Rectal smooth muscle tissue (tissue), 1 donor: ENCODE data around the gene OTUD6A.

Experiments
- H3K27ac ChIP-seq: one replicate; pipeline ENCODE4 v1.7.0; 2013; ENCODE audit warnings: low read depth, low read length, inconsistent platforms
- H3K27me3 ChIP-seq: one replicate; pipeline ENCODE4 v1.7.0; 2013; ENCODE audit warnings: low read length; ENCODE audit not compliant: control insufficient read depth, insufficient read depth
- H3K36me3 ChIP-seq: one replicate; pipeline ENCODE4 v1.7.0; 2013; ENCODE audit warnings: low read length; ENCODE audit not compliant: control insufficient read depth, insufficient read depth
- H3K4me1 ChIP-seq: one replicate; pipeline ENCODE4 v1.7.0; 2013; ENCODE audit warnings: low read length; ENCODE audit not compliant: control insufficient read depth, insufficient read depth
- H3K4me3 ChIP-seq: one replicate; pipeline ENCODE4 v1.7.0; 2013; ENCODE audit warnings: low read length
- H3K9ac ChIP-seq: one replicate; pipeline ENCODE4 v1.7.0; 2013; ENCODE audit warnings: low read length

Gene OTUD6A, protein sequence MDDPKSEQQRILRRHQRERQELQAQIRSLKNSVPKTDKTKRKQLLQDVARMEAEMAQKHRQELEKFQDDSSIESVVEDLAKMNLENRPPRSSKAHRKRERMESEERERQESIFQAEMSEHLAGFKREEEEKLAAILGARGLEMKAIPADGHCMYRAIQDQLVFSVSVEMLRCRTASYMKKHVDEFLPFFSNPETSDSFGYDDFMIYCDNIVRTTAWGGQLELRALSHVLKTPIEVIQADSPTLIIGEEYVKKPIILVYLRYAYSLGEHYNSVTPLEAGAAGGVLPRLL

DNA sequence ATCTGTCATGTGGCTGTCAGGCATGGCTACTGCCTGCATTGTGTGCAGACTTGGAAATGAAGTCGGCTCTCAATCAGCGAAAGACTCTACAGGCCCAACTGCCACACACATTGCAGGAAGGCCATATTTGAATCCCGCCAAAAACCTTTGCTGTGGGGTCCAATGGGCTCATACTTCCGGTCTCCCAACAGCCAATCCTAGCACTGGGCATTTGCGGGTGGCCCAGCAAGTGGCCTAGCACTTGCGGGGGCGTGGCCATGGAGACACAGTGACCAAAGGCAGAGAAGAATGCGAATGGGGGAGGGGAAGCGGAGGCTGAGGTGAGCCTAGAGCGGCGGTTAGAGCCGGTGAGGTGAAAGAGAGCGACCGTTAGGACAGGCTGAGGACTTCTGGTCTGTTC lies at the start of gene OTUD6A:
OTUD6A (plus strand) TSS at position 382 of the 400 bp plus-strand sequence. CDS start 68 bp downstream, outside the sequence.
- Histone ChIP-seq H3K27ac (no peak within 1 kb of the TSS), H3K4me1 (no peaks in the 10 kb centered on the region), H3K27me3 (peaks cover 6% of the 10 kb centered on the region), H3K36me3 (no peaks in the 10 kb centered on the region), H3K9ac (no peak within 1 kb of the TSS), H3K4me3 (no peak within 1 kb of the TSS)

DNA sequence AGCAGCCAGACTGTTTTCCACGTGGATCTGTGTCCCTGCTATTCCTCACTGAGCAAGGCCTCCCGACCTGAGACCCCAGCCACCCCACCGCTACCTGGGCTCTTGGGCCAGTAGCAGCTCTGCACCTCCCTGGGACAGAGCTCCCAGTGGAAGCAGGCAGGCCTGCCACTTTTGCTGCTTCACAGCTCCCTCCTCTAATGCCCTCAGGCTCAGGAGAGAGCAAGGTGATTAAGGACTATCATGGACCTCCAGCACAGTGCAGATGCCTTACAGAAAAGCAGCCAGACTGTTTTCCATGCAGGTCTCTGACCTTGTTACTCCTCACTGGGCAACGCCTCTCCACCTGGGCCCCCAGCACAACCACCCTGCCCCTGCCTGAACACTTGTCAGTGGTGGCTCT lies 49.5 kb upstream of the OTUD6A start:
- Histone ChIP-seq H3K9ac (no peak overlapping the region), H3K27me3 (peaks cover 2% of the 10 kb centered on the region), H3K36me3 (no peaks in the 10 kb centered on the region), H3K4me3 (no peak overlapping the region), H3K4me1 (no peaks in the 10 kb centered on the region), H3K27ac (no peak overlapping the region)

DNA sequence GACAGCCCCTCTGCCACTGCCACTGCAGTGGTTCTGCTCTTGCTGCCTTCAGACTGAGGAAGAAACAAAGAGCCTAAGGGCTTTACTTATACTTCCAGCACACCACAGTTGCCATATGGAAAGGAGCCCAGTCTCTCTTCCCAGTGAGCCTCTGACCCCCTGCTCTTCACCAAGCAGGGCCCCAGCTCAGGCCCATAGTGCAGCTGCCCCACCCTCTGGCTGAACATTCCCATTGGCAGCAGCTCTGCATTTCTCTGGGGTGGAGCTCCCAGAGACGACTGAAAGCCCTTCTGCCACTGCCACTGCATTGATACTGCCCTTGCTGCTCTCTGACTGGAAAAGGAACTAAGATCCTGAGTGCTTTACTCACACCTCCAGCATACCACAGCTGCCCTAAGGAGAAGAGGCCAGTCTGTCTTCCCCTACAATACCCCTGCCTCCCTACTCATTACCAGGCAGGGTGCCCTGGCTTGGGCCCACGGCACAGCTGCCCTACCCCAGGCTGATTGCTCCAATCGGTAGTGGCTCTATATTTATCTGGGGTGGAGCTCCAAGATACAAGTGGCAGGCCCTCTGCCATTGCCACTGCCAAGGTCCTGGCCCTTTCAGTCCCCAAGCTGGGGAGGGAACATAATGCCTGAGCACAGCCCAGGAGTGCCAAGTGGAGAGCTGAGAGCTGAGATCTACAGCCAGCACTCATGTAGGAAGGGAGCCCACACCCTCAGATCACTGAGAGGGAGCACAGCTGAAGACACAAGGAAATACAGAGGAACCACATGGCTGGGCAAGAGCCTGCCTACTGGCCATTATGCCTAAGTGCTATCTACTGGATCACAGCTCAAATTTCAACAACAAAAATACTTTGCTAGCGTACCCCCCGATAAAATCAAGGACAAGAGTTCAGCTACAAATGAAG lies 48.5 kb upstream of the OTUD6A start:
- Histone ChIP-seq H3K4me3 (no peak overlapping the region), H3K36me3 (no peaks in the 10 kb centered on the region), H3K27ac (no peak overlapping the region), H3K27me3 (peaks cover 2% of the 10 kb centered on the region), H3K9ac (no peak overlapping the region), H3K4me1 (no peaks in the 10 kb centered on the region)

DNA sequence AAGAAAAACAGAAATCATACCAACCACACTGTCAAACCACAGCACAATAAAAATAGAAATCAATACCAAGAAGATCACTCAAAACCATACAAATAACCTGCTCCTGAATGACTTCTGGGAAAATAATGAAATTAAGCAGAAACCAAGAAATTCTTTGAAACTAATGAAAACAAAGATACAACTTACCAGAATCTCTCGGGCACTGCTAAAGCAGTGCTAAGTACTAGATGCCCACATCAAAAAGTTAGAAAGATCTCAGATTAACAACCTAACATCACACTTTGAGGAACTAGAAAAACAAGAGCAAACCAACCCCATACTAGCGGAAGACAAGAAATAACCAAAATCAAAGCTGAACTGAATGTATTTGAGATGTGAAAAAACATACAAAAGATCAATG lies 45.7 kb upstream of the OTUD6A start:
- no peak overlapping the region for H3K27ac ChIP-seq
- no peak overlapping the region for H3K9ac ChIP-seq
- H3K36me3 ChIP-seq: no peaks in the 10 kb centered on the region
- H3K27me3 ChIP-seq: peaks cover 2% of the 10 kb centered on the region
- H3K4me1 ChIP-seq: no peaks in the 10 kb centered on the region
- no peak overlapping the region for H3K4me3 ChIP-seq

DNA sequence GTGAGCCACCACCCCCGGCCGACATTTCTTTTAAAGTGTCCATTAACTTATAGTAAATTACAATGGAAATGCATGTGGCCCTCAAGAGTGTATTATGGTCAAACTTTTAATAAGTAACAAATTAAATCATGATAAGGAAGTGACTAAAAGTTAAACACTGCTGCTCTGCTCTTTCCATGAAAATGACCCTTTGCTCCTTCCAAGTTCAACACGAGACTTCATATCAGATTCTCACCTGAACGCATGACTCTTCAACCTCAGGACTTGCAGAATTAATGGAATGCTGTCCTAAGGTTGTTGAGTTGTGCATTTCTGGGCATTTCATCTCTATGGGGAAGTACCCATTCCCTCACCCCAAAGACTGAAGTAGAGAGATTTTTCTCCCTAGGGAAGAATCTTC lies 39.6 kb upstream of the OTUD6A start:
- Histone ChIP-seq H3K9ac (no peak overlapping the region), H3K27ac (no peak overlapping the region), H3K4me3 (no peak overlapping the region), H3K27me3 (no peaks in the 10 kb centered on the region), H3K4me1 (no peaks in the 10 kb centered on the region), H3K36me3 (no peaks in the 10 kb centered on the region)

DNA sequence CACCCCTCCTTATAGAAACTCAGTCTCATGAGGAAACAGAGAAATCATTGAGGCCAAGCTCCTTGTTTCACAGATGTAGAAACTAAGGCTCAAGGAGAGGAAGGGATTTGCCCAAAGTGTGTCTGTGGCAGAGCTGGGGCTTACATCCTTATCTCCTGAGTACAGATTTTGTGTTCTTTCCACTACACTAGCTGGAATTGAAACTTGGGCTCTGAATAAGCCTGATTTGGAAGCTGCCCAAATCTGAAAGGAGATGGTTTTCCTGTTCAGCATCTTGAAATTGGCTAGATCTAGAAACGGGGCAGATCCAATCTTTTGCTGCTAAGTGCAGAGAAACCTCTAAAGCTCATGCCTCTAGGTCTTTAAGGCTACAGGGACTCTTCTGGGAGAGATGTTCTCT lies 36.8 kb upstream of the OTUD6A start:
- Histone ChIP-seq H3K27me3 (no peaks in the 10 kb centered on the region), H3K4me3 (no peak overlapping the region), H3K4me1 (no peaks in the 10 kb centered on the region), H3K36me3 (no peaks in the 10 kb centered on the region), H3K27ac (no peak overlapping the region), H3K9ac (no peak overlapping the region)

DNA sequence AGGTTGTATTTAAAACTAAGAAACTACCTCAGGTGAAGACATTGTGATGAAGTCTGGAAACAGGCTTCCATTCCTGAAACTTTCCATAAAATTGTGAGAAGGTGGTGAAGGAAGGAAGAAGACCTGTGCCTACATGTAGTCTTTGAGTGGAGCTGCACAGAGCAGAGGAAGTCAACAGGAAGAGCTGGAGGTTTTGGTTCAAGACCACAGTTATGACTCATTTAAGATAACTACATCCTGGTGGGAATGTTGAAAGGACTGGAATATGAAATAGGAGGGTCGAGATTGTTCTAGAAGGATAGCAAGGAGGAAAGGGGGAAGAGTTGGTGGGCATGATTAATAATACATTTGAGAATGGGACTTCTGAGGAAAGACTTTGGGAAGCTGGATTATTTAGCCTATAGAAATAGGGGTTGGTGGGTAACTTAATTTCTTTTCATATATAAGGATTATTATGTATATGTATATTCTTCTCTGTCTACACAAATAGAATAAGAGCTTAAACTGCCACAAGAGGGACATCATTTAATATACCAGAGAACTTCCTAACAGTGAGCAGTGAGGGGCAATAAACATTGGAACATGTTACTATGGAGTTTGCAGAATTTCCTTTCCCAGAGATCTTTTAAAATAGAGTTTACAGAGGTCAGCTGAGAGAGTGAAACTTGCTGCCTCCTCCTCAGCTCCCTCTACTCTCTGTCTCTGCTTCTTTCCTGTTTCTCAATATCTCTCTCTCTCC lies 36.0 kb upstream of the OTUD6A start:
- H3K27ac ChIP-seq: no peak overlapping the region
- H3K4me1 ChIP-seq: no peaks in the 10 kb centered on the region
- no peak overlapping the region for H3K4me3 ChIP-seq

DNA sequence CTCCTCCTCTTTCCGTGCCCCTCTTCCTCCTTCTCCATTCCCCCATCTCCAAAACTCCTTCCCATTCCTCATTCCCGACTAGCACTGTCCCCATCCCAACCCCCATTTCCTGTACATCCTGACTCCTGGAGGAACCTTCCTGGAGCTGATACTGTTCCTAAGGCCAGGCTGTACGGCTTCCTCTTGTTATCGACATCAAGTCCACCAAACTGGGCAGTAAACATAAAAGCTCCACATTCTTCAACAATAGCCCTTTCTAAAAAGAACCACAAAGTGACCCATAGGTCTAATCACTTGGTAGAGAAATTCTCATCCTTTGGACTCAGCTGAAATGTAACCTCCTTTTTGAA lies 35.4 kb upstream of the OTUD6A start:
- no peaks in the 10 kb centered on the region for H3K36me3 ChIP-seq
- no peaks in the 10 kb centered on the region for H3K27me3 ChIP-seq
- no peak overlapping the region for H3K27ac ChIP-seq
- H3K4me3 ChIP-seq: no peak overlapping the region
- no peaks in the 10 kb centered on the region for H3K4me1 ChIP-seq
- no peak overlapping the region for H3K9ac ChIP-seq

More for the DNA sequence above, 36.0 kb upstream of the OTUD6A start:
- no peaks in the 10 kb centered on the region for H3K36me3 ChIP-seq
- no peak overlapping the region for H3K9ac ChIP-seq
- H3K27me3 ChIP-seq: no peaks in the 10 kb centered on the region

DNA sequence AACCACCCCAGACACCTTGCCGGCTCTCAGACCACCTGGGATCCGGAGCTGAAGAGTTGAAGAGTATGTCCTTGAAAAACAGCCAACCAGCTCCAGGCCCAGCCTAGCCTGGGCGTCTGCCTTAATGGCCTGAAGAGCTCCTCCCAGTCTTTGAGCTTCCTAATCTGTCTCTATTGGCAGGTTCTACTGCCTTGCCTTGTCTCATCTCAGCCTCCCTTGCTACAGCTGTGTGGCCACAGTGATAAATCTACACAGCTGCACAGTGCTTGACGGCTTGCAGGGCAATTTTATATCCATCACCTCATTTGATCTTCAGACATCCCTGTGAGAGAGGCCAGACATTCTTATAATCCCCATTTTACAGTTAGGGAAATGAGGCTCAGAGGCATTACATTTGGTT lies 32.4 kb upstream of the OTUD6A start:
- H3K4me3 ChIP-seq: no peak overlapping the region
- no peaks in the 10 kb centered on the region for H3K27me3 ChIP-seq
- no peak overlapping the region for H3K9ac ChIP-seq
- H3K36me3 ChIP-seq: no peaks in the 10 kb centered on the region
- no peak overlapping the region for H3K27ac ChIP-seq
- no peaks in the 10 kb centered on the region for H3K4me1 ChIP-seq

DNA sequence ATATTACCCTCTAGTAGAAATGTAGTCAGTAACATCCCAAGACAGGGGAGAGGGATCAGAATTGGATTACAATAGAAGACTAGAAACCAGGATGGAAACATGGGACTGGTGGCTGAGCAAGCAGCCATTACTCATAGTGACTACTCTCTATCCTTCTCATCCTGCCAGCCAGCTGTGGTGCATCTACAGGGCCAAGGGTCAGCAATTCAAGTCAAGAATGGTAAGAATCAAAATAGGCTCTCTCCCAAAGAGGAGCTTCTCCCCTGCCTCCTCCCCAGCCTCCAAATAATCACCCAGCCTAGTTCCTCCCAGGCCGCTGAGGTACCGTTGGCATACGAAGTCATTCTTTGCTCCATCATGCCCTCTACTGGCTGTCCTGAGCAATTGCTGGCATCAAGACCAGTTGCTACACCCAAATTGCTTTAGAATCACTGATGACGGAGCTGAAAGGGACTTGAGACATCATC lies 31.9 kb upstream of the OTUD6A start:
- Histone ChIP-seq H3K4me3 (no peak overlapping the region), H3K27me3 (no peaks in the 10 kb centered on the region), H3K4me1 (no peaks in the 10 kb centered on the region)

DNA sequence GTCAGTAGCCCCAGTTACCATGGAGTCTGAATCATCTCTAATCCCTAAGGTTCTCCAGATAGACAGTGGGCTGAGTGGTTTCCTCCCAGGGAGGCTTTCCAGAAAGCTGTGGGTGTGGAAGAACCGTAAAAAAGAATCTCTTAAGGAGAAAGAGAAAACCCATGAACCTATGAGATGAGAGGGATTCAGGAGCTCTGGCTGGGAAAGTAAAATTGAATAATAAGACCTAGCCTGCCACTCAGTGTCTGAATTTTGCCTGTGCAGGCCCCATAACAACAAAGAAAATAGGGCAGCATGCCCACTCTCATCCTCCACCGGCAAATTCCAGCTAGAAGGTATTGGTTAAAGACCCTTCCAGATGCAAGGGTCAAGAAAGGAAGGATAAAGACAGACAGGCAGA lies 29.5 kb upstream of the OTUD6A start:
- Histone ChIP-seq H3K9ac (no peak overlapping the region), H3K4me1 (no peaks in the 10 kb centered on the region), H3K27me3 (no peaks in the 10 kb centered on the region), H3K4me3 (no peak overlapping the region), H3K36me3 (no peaks in the 10 kb centered on the region), H3K27ac (no peak overlapping the region)

More for the DNA sequence above, 31.9 kb upstream of the OTUD6A start:
- Histone ChIP-seq H3K27ac (no peak overlapping the region), H3K36me3 (no peaks in the 10 kb centered on the region), H3K9ac (no peak overlapping the region)

DNA sequence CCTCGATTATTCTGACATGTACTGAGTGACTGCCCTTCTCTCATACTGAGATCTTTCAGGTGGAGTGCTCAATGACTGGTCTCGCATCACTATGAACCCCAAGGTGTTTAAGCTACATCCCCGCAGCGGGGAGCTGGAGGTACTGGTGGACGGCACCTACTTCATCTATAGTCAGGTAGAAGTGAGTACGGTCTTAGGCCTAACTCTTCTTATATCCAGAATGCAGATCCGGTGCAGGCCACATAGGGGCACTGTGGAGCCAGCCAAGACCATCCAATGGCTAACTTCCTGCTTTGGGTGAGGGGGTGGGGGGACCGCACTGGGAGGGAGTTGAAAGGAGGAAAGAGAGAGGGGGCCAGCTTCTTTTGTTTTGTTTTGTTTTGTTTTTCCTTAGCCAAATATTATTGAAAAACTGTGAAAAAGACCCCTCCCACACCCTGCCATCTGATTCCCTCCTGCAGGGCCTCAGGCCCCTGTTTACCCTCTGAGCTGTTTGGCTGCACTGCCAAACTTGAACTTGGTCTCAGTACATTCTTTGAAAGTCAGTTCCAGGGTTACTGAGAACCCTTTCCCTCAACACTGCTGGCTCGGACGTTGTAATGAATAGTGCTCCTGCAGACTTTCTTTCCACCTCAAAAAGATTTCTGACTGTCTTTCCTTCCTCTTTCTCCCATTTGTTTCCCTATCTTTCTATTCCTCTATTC lies 28.8 kb upstream of the OTUD6A start:
- H3K4me1 ChIP-seq: no peaks in the 10 kb centered on the region
- H3K27ac ChIP-seq: no peak overlapping the region
- H3K4me3 ChIP-seq: no peak overlapping the region
- no peaks in the 10 kb centered on the region for H3K36me3 ChIP-seq
- no peaks in the 10 kb centered on the region for H3K27me3 ChIP-seq
- H3K9ac ChIP-seq: no peak overlapping the region
